HEK293T (cell line): Measurements from ENCODE around the gene ACSL3.

Experiments
- ARNT ChIP-seq: fragments of 450-650 bp; IDR thresholded peaks from 2 replicates; pipeline ENCODE4 v1.6.1; 2017; ENCODE audit warnings: mild to moderate bottlenecking
- BHLHE40 ChIP-seq: fragments of 450-650 bp; IDR thresholded peaks from 2 replicates; pipeline ENCODE4 v1.6.1; 2016; ENCODE audit warnings: mild to moderate bottlenecking, moderate library complexity, borderline replicate concordance
- FOXK2 ChIP-seq: fragments of 450-650 bp; IDR thresholded peaks from 2 replicates; pipeline ENCODE4 v1.6.1; 2016; ENCODE audit warnings: mild to moderate bottlenecking
- FOXM1 ChIP-seq: fragments of 450-650 bp; IDR thresholded peaks from 2 replicates; pipeline ENCODE4 v1.6.1; 2017; ENCODE audit warnings: mild to moderate bottlenecking, borderline replicate concordance
- HDGF ChIP-seq: fragments of 450-650 bp; IDR thresholded peaks from 2 replicates; pipeline ENCODE4 v1.6.1; 2017; ENCODE audit warnings: antibody characterized with exemption, borderline replicate concordance
- SUZ12 ChIP-seq: fragments of 450-650 bp; IDR thresholded peaks from 2 replicates; pipeline ENCODE4 v1.6.1; 2016; ENCODE audit warnings: mild to moderate bottlenecking
- TARDBP ChIP-seq: fragments of 450-650 bp; IDR thresholded peaks from 2 replicates; pipeline ENCODE4 v1.6.1; 2016
- ZNF384 ChIP-seq: fragments of 450-650 bp; IDR thresholded peaks from 2 replicates; pipeline ENCODE4 v1.6.1; 2016

DNA sequence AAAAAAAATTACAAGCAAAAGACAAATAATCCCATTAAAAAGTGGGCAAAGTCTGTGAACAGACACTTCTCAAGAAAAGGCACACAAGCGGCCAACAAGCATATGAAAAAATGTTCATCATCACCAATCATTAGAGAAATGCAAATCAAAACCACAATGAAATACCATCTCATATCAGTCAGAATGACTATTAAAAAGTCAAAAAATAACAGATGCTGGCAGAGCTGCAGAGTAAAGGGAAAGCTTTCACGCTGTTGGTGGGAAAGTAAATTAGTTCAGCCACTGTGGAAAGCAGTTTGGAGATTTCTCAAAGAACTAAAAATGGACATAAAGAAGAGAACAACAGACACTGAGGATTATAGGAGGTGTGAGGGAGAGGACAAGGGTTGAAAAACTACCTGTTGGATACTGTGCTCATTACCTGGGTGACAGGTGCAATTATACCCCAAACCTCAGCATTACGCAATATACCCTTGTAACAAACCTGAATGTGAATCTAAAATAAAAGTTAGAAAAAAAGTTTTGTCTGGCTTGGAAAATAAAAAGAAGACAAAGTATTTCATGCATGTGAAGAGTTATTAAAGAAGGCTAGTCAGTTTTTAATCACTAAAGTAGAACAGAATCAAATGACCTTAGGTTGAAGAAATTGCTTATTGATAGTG lies 8.7 kb upstream of the ACSL3 start:
- TF ChIP-seq BHLHE40 (no peak), FOXM1 (no peak), TARDBP (no peak), ZNF384 (no peak), ARNT (no peak), HDGF (no peak), FOXK2 (no peak), SUZ12 (no peak)
